Right ventricle myocardium inferior (tissue), 1 donor: ENCODE results near the gene ARFGAP1. TPM values are rescaled to one million over a fixed set of nuclear protein-coding genes. Genes with fewer than 3 reads are reported as not detected.

Source experiments
- ATAC-seq: fragments of 200-7000 bp; cut with Tn5 transposase; one replicate; pipeline ENCODE4 v1.9.1; 2020; ENCODE audit warnings: mild to moderate bottlenecking, moderate library complexity
- DNase-seq: peaks from one replicate; pipeline ENCODE4 v3.0.0; 2021; ENCODE audit errors: missing footprints
- intact Hi-C: fragments of 100-400 bp; cut with DNase I; formaldehyde crosslinking; loops from one replicate; pipeline ENCODE4 v1.11.0; 2022
- total RNA-seq: library from RNA; stranded (reverse); fragmentation: NEBNext Ultra II Directional; extraction: Animal tissue kit (Norgen Biotek cat#: 25700); gene quantifications from one replicate; pipeline ENCODE4 v1.2.1, GENCODE V29; 2021
- donor health status: DM: no; HTN: yes; CAD: no; lungs with severe emphysema.

The ARFGAP1 gene
- total RNA-seq, 1 donor from 2014 or later, result 28.8 TPM

- DNase-seq (no peak), ATAC-seq (no peak)
- intact Hi-C loops, result no loop called here
Measured at GRCh38 chr20:63255931-63256704, 16.5 kb upstream of the ARFGAP1 start.

- ATAC-seq (no peak), DNase-seq (no peak)
- intact Hi-C loops, result no loop called here
Measured at GRCh38 chr20:63256954-63257353, 15.7 kb upstream of the ARFGAP1 start.

GRCh38 chr20:63257629-63258028 lies 15.0 kb upstream of the ARFGAP1 start:
- intact Hi-C loops, result no loop called here
- ATAC-seq (no peak), DNase-seq (no peak)

- DNase-seq, result no peak
- no peak for ATAC-seq
- intact Hi-C loops, result no loop called here
Measured at GRCh38 chr20:63258781-63259180, 13.8 kb upstream of the ARFGAP1 start.

GRCh38 chr20:63259734-63260460 lies 12.7 kb upstream of the ARFGAP1 start:
- intact Hi-C loops, result no loop called here
- no peak for DNase-seq
- ATAC-seq, result no peak

GRCh38 chr20:63260521-63260920 lies 12.1 kb upstream of the ARFGAP1 start:
- intact Hi-C loops, result no loop called here
- DNase-seq (no peak), ATAC-seq (no peak)

- DNase-seq, result no peak
- ATAC-seq, result no peak
- intact Hi-C loops, result no loop called here
Measured at GRCh38 chr20:63261060-63261794, 11.4 kb upstream of the ARFGAP1 start.

- ATAC-seq, result no peak
- intact Hi-C loops, result no loop called here
- no peak for DNase-seq
Measured at GRCh38 chr20:63261795-63262528, 10.7 kb upstream of the ARFGAP1 start.

GRCh38 chr20:63262836-63263235 lies 9.8 kb upstream of the ARFGAP1 start:
- ATAC-seq (no peak), DNase-seq (no peak)
- intact Hi-C loops, result no loop called here

- intact Hi-C loops, result no loop called here
- ATAC-seq (no peak), DNase-seq (no peak)
Measured at GRCh38 chr20:63264000-63264399, 8.6 kb upstream of the ARFGAP1 start.

GRCh38 chr20:63264519-63264918 lies 8.1 kb upstream of the ARFGAP1 start:
- intact Hi-C loops, result no loop called here
- no peak for DNase-seq
- ATAC-seq, result no peak

- intact Hi-C loops, result no loop called here
- DNase-seq (no peak), ATAC-seq (no peak)
Measured at GRCh38 chr20:63265891-63266515, 6.6 kb upstream of the ARFGAP1 start.

GRCh38 chr20:63267691-63268090 lies 4.9 kb upstream of the ARFGAP1 start:
- ATAC-seq, result no peak
- DNase-seq, result no peak
- intact Hi-C loops, result no loop called here

- intact Hi-C loops, result no loop called here
- DNase-seq, result no peak
- no peak for ATAC-seq
Measured at GRCh38 chr20:63268256-63268655, 4.4 kb upstream of the ARFGAP1 start.

GRCh38 chr20:63268671-63269439 lies 3.8 kb upstream of the ARFGAP1 start:
- intact Hi-C loops, result no loop called here
- ATAC-seq (no peak), DNase-seq (no peak)

- intact Hi-C loops, result no loop called here
- ATAC-seq (no peak), DNase-seq (no peak)
Measured at GRCh38 chr20:63269724-63270123, 2.9 kb upstream of the ARFGAP1 start.

- intact Hi-C loops, result no loop called here
- ATAC-seq, result no peak
- DNase-seq, result no peak
Measured at GRCh38 chr20:63270606-63271325, 1.8 kb upstream of the ARFGAP1 start.
